ENCODE measurements around the gene FBRSL1. TPM values are rescaled to one million over a fixed set of nuclear protein-coding genes. Genes with fewer than 3 reads are reported as not detected.

FBRSL1 gene
- total and polyA plus RNA-seq, 9 of the 15 experiments (the other 6 are each of a cell fraction or from before 2014, with no cell fraction given): 0.24 to 129 (median 7.3) TPM

GRCh38 chr12:132539016-132539773 lies 49.2 kb downstream of the FBRSL1 start:
- WGBS (ENCODE audit: insufficient coverage, low coverage, missing lambda C conversion rate): 80% methylated on average over 8 of the region's 23 CpGs
- FAIRE-seq: no peak
- no peak overlapping the region for H3K4me3 ChIP-seq
- H3K27me3 ChIP-seq (ENCODE audit: control insufficient read depth in 2 of 2, insufficient read depth in 2 of 2, low read length in 2 of 2): no peaks in the 10 kb centered on the region; a peak in 2 of 5 replicates
- peaks cover 16% of the 10 kb centered on the region for H4K20me1 ChIP-seq (replicated peaks; ENCODE audit: control insufficient read depth, insufficient read depth, low read length)
- ChIA-PET POLR2A (no interaction called here), CTCF (ENCODE audit: low intra/inter-chr PET ratio) (no interaction called here)
- H3K4me1 ChIP-seq (replicated peaks in 1 of 2; ENCODE audit: control insufficient read depth in 2 of 2, insufficient read depth in 2 of 2, low read length in 2 of 2): peaks cover 0 to 64% of the 10 kb centered on the region in 2 experiments; a peak in 3 of 5 replicates
- H3K79me2 ChIP-seq (ENCODE audit: control insufficient read depth, insufficient read depth, low read length): no peaks in the 10 kb centered on the region
- no peak overlapping the region for H3K27ac ChIP-seq (ENCODE audit: extremely low read depth, low read depth, low read length)
- DNase-seq (ENCODE audit: extremely low read depth in 1 of 4, low spot score in 3 of 4): no peak
- intact Hi-C loops (cut with micrococcal nuclease): no loop called here
- no peaks in the 10 kb centered on the region for H3K9me1 ChIP-seq (ENCODE audit: control insufficient read depth, insufficient read depth, low read length)
- no peak overlapping the region for H2AFZ ChIP-seq (ENCODE audit: low read depth, low read length)
- no peak overlapping the region for H3K4me2 ChIP-seq (ENCODE audit: insufficient read depth, low read length)
- no TSS peak for BruUV-seq (replicated peaks)
- no peak overlapping the region for H3K9ac ChIP-seq (ENCODE audit: insufficient read depth in 1 of 2, low read depth in 2 of 2, low read length in 2 of 2)
- ATAC-seq: no peak
- H3K9me3 ChIP-seq (replicated peaks; ENCODE audit: control insufficient read depth, insufficient read depth, low read depth, low read length): peaks cover 13% of the 10 kb centered on the region
- TF ChIP-seq PHB2 (IDR thresholded peaks at IDR 0.05; ENCODE audit: low read depth) (no peak), HNRNPL (IDR thresholded peaks at IDR 0.05; ENCODE audit: low read depth, low read length) (peak; percentile 83)
- in situ Hi-C loops (cut with MboI): no loop called here
- H3K36me3 ChIP-seq (ENCODE audit: control insufficient read depth, insufficient read depth, low read length): no peaks in the 10 kb centered on the region; the same call in 2 of the 3 replicates

GRCh38 chr12:132540436-132540835 lies 50.5 kb downstream of the FBRSL1 start:
- CTCF ChIA-PET (ENCODE audit: low intra/inter-chr PET ratio): no interaction called here
- no peak for ATAC-seq
- Histone ChIP-seq H3K9ac (ENCODE audit: insufficient read depth in 1 of 2, low read depth in 2 of 2, low read length in 2 of 2) (no peak overlapping the region), H3K4me2 (ENCODE audit: insufficient read depth, low read length) (no peak overlapping the region), H3K36me3 (ENCODE audit: control insufficient read depth, insufficient read depth, low read length) (no peaks in the 10 kb centered on the region; the same call in 2 of the 3 replicates), H3K79me2 (ENCODE audit: control insufficient read depth, insufficient read depth, low read length) (no peaks in the 10 kb centered on the region), H3K4me1 (replicated peaks in 1 of 2; ENCODE audit: control insufficient read depth in 2 of 2, insufficient read depth in 2 of 2, low read length in 2 of 2) (peaks cover 0 to 56% of the 10 kb centered on the region in 2 experiments; a peak in 3 of 5 replicates), H3K4me3 (no peak overlapping the region), H3K27me3 (ENCODE audit: control insufficient read depth in 2 of 2, insufficient read depth in 2 of 2, low read length in 2 of 2) (no peaks in the 10 kb centered on the region; a peak in 2 of 5 replicates), H4K20me1 (replicated peaks; ENCODE audit: control insufficient read depth, insufficient read depth, low read length) (peaks cover 22% of the 10 kb centered on the region), H3K27ac (ENCODE audit: extremely low read depth, low read depth, low read length) (no peak overlapping the region), H2AFZ (ENCODE audit: low read depth, low read length) (no peak overlapping the region), H3K9me3 (replicated peaks; ENCODE audit: control insufficient read depth, insufficient read depth, low read depth, low read length) (peaks cover 13% of the 10 kb centered on the region), H3K9me1 (ENCODE audit: control insufficient read depth, insufficient read depth, low read length) (no peaks in the 10 kb centered on the region)
- BruUV-seq (replicated peaks): no TSS peak
- in situ Hi-C loops (cut with MboI) (no loop called here), intact Hi-C loops (cut with micrococcal nuclease) (no loop called here)
- FAIRE-seq: no peak
- no peak for DNase-seq (ENCODE audit: extremely low read depth in 1 of 4, low spot score in 3 of 4)
- WGBS (ENCODE audit: insufficient coverage, low coverage, missing lambda C conversion rate): 46% methylated on average over 6 of the region's 9 CpGs
- POLR2A ChIA-PET: no interaction called here
- TF ChIP-seq MAZ (CRISPR knock-in tag; conservative IDR thresholded peaks at IDR 0.05 in 1 of 2, IDR thresholded peaks at IDR 0.05 in 1 of 2): no peak
- TF ChIP-seq ZNF140 (CRISPR knock-in tag; IDR thresholded peaks at IDR 0.05): no peak
- TF ChIP-seq ZHX1 (conservative IDR thresholded peaks at IDR 0.05; ENCODE audit: low read length): no peak
- TF ChIP-seq PYGO2 (tag; IDR thresholded peaks at IDR 0.05): no peak
- no peak for TF ChIP-seq IRF1 (CRISPR knock-in tag; IDR thresholded peaks at IDR 0.05; ENCODE audit: borderline replicate concordance)
- no peak for TF ChIP-seq NCOA2 (IDR thresholded peaks at IDR 0.05; ENCODE audit: partially characterized antibody in 2 of 2)
- TF ChIP-seq TAL1 (IDR thresholded peaks at IDR 0.05): no peak
- no peak for TF ChIP-seq ZBTB9 (CRISPR knock-in tag; IDR thresholded peaks at IDR 0.05)
